SK-N-MC (cell line): ENCODE data around the gene PCGF1.

Experiments
- EZH2 ChIP-seq: fragments of 200-600 bp; sonication (generic); IDR thresholded peaks from one replicate; pipeline ENCODE4 v1.6.1; 2017; ENCODE audit warnings: antibody characterized with exemption
- POLR2AphosphoS5 ChIP-seq: IDR thresholded peaks from 2 replicates; pipeline ENCODE4 v1.6.1; 2012; ENCODE audit warnings: mild to moderate bottlenecking, low read depth, low read length, borderline replicate concordance

DNA sequence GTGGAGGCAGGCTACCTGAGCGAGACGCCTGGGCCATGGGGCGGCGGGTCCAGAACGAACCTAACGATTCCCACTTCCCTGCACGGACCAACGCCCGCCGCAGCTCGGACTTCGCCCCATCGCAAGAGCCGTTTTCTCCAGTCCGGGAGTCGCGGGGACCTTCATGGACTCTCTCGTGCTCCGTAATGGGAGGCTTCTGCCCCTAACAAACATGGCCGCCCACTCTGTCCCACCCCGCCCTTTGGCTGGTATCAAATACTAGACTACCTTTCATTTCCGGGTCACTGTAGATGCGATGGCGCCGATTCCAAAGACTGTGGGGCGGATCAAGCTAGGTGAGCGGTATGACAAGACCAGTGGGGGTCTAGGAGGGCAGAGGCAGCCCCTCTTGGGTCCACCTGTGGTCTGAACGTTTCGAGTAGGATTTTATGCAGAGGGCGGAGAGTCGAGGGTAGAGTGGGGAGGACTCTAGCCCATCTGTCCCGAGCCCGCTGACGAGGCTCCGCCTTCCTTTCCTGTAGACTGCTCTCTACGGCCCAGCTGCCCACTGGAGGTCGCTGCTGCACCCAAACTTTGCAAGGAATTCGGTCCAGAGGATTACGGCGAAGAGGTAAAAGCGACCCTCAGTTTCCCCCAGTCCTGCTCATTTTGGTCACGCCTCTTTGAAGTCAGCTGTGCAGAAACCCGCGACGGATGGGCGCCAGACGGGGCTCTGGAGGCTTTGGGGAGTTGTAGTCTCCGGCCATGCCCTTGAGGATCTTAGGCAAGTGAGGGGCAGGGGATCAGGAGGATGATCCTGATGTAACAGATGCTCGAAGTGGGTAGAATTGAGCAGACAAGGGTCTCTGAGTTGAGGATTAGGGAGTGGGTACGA lies 24.5 kb downstream of the PCGF1 start, which contains the start of the genes CCDC142 and TTC31:
- TF ChIP-seq EZH2 (no peak), POLR2AphosphoS5 (peak; percentile 77; the same call in 1 of the 2 replicates)
